SU-DHL-6 (cell line): ENCODE measurements around the gene PACSIN3.

Source experiments
- H2AFZ ChIP-seq: fragments of 200-600 bp; sonication (generic); 2 replicates; pipeline ENCODE4 v1.6.1; 2014; ENCODE audit warnings: low read depth, mild to moderate bottlenecking, moderate library complexity, mixed read lengths, antibody characterized with exemption, low read length; ENCODE audit not compliant: severe bottlenecking
- H3F3A ChIP-seq: fragments of 200-600 bp; shearing (Covaris generic); 2 replicates; pipeline ENCODE4 v1.6.0; 2016; ENCODE audit warnings: antibody characterized with exemption, mild to moderate bottlenecking; ENCODE audit not compliant: insufficient read depth
- H3K27ac ChIP-seq: fragments of 200-600 bp; sonication (generic); 2 replicates; pipeline ENCODE4 v1.5.1; 2016; ENCODE audit warnings: low read depth, mild to moderate bottlenecking, low read length, moderate library complexity, mixed read lengths
- H3K27me3 ChIP-seq: fragments of 200-600 bp; sonication (generic), shearing (Covaris generic); 2 replicates; pipeline ENCODE4 v1.6.0; 2014; ENCODE audit warnings: mild to moderate bottlenecking, low read length
- H3K36me3 ChIP-seq: fragments of 200-600 bp; sonication (generic); 2 replicates; pipeline ENCODE4 v1.6.1; 2014; ENCODE audit warnings: mild to moderate bottlenecking, low read length, mixed read lengths
- H3K4me2 ChIP-seq: fragments of 300-600, 200-600 bp; shearing (Covaris generic), sonication (generic); 2 replicates; pipeline ENCODE4 v1.6.0; 2014; ENCODE audit warnings: low read length, low read depth, mild to moderate bottlenecking; ENCODE audit not compliant: poor library complexity, severe bottlenecking
- H3K4me3 ChIP-seq: fragments of 200-600 bp; sonication (generic); 2 replicates; pipeline ENCODE4 v1.5.1; 2014; ENCODE audit warnings: antibody characterized with exemption, low read length, mild to moderate bottlenecking, mixed read lengths; ENCODE audit not compliant: insufficient read depth, poor library complexity, severe bottlenecking
- H3K79me2 ChIP-seq: fragments of 200-600 bp; sonication (generic); 2 replicates; pipeline ENCODE4 v1.6.1; 2014; ENCODE audit warnings: mild to moderate bottlenecking, low read length, moderate library complexity; ENCODE audit not compliant: insufficient read depth
- H3K9ac ChIP-seq: fragments of 200-600 bp; sonication (generic); 2 replicates; pipeline ENCODE4 v1.7.0; 2014; ENCODE audit warnings: mild to moderate bottlenecking, low read length
- H3K9me2 ChIP-seq: fragments of 200-600 bp; sonication (generic); replicated peaks from 2 replicates; pipeline ENCODE4 v1.6.1; 2014; ENCODE audit warnings: low read length; ENCODE audit not compliant: insufficient read depth
- H3K9me3 ChIP-seq: fragments of 200-600 bp; sonication (generic); 2 replicates; pipeline ENCODE4 v1.6.1; 2014; ENCODE audit warnings: low read length, mixed read lengths; ENCODE audit not compliant: insufficient read depth
- H4K20me1 ChIP-seq: fragments of 200-600 bp; sonication (generic); 2 replicates; pipeline ENCODE4 v1.6.1; 2014; ENCODE audit warnings: low read depth, mild to moderate bottlenecking, antibody characterized with exemption, low read length, moderate library complexity, mixed read lengths
- CTCF ChIP-seq: fragments of 200-600 bp; sonication (generic); IDR thresholded peaks from one replicate; pipeline ENCODE4 v1.5.1; 2017; ENCODE audit warnings: antibody characterized with exemption, mild to moderate bottlenecking, low read length, moderate library complexity; ENCODE audit not compliant: insufficient read depth, poor library complexity, severe bottlenecking
- EZH2phosphoT487 ChIP-seq: fragments of 200-600 bp; sonication (generic), shearing (Covaris generic); conservative IDR thresholded peaks from 2 replicates; pipeline ENCODE4 v1.6.1; 2018; ENCODE audit warnings: mild to moderate bottlenecking, antibody characterized with exemption, low read length, moderate library complexity, mixed read lengths

The PACSIN3 gene

GRCh38 chr11:47233989-47234668, 47.9 kb upstream of the PACSIN3 start:
- Histone ChIP-seq H3K9me3 (no peaks in the 10 kb centered on the region), H4K20me1 (no peaks in the 10 kb centered on the region), H3K4me2 (no peak overlapping the region), H3K27me3 (no peaks in the 10 kb centered on the region), H3K79me2 (no peaks in the 10 kb centered on the region), H3K9ac (no peak overlapping the region), H3K9me2 (no peaks in the 10 kb centered on the region), H3K27ac (no peak overlapping the region), H3F3A (0 out of 2 replicates have a peak, but pooled peaks cover 3% of the 10 kb centered on the region), H2AFZ (no peak overlapping the region), H3K36me3 (no peaks in the 10 kb centered on the region), H3K4me3 (no peak overlapping the region)
- TF ChIP-seq CTCF: no peak
- no peak for TF ChIP-seq EZH2phosphoT487

- H3K9me3 ChIP-seq: no peaks in the 10 kb centered on the region
- no peak overlapping the region for H2AFZ ChIP-seq
- H3K4me3 ChIP-seq: no peak overlapping the region
- no peaks in the 10 kb centered on the region for H3K79me2 ChIP-seq
- H3F3A ChIP-seq: 0 out of 2 replicates have a peak, but pooled peaks cover 3% of the 10 kb centered on the region
- H3K4me2 ChIP-seq: no peak overlapping the region
- TF ChIP-seq CTCF: no peak
- TF ChIP-seq EZH2phosphoT487: no peak
- no peak overlapping the region for H3K9ac ChIP-seq
- no peaks in the 10 kb centered on the region for H3K36me3 ChIP-seq
- no peaks in the 10 kb centered on the region for H3K27me3 ChIP-seq
- H3K9me2 ChIP-seq: no peaks in the 10 kb centered on the region
- H3K27ac ChIP-seq: no peak overlapping the region
- no peaks in the 10 kb centered on the region for H4K20me1 ChIP-seq
These were observed 46.8 kb upstream of the PACSIN3 start for GRCh38 chr11:47233051-47233450.

DNA sequence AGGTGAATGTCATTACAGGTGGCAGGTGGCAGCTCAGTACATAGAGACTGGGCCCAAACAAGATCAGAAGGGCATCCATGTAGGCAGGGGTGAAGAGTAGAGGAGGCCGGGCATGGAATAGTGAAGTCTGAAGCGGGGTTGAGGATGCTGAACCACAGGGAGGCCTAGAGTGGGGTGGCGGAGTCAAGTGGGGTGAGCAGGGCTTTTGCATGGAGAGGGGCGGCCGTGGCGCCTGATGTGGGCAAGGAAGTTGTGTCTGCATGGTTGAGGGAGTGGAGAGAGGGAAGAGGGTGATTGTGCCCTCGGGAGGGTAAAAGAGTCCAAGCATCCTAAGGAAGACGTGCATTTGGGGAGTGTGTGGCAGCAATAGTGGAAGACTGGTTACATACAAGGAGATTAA, 42.9 kb upstream of the PACSIN3 start:
- no peaks in the 10 kb centered on the region for H3K9me2 ChIP-seq
- no peak overlapping the region for H3K9ac ChIP-seq
- H3K4me3 ChIP-seq: no peak overlapping the region
- no peaks in the 10 kb centered on the region for H3K27me3 ChIP-seq
- H3K4me2 ChIP-seq: no peak overlapping the region
- no peaks in the 10 kb centered on the region for H3K9me3 ChIP-seq
- TF ChIP-seq CTCF (no peak), EZH2phosphoT487 (no peak)
- no peaks in the 10 kb centered on the region for H4K20me1 ChIP-seq
- no peak overlapping the region for H2AFZ ChIP-seq
- no peaks in the 10 kb centered on the region for H3K79me2 ChIP-seq
- H3K36me3 ChIP-seq: no peaks in the 10 kb centered on the region
- no peaks in the 10 kb centered on the region for H3F3A ChIP-seq
- H3K27ac ChIP-seq: no peak overlapping the region
